Testis (tissue), 2 donors: ENCODE results near the gene PPFIBP1.

ENCODE experiments used
- POLR2A ChIP-seq: fragments of 450-650 bp; IDR thresholded peaks from one replicate; pipeline ENCODE4 v1.6.1; 2017; ENCODE audit warnings: antibody characterized with exemption, mild to moderate bottlenecking, moderate library complexity
- TF ChIP-seq, protein P1 (sequence below), 3 experiments: fragments of 450-650 bp in 2 of 3; fragments of 200-600 bp in 1 of 3; sonication (generic) in 1 of 3; IDR thresholded peaks; one replicate each; pipeline ENCODE4 v1.5.1; 2016 to 2019; ENCODE audit warnings: antibody characterized with exemption in 3 of 3, mild to moderate bottlenecking in 2 of 3, moderate library complexity in 1 of 3

DNA sequence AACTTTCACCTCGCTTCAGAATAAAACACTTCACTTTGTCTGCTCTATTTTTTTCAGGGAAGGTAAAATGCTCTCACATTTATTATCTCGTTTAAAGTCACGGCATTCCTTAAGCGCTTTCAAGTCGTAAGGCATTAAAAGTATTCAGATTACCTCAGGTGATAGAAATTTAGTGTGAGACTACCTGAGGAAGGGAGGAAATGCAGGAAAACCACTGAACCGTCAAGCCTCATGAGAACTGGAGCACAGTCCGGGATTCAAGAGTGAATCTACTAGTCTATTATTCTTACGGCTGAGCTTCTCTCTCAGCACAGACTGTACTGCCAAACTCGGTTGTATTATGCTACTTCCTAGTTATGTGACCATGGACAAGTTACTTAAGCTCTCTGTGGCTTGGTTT is 8.3 kb upstream of the PPFIBP1 start:
- TF ChIP-seq, protein P1, sequence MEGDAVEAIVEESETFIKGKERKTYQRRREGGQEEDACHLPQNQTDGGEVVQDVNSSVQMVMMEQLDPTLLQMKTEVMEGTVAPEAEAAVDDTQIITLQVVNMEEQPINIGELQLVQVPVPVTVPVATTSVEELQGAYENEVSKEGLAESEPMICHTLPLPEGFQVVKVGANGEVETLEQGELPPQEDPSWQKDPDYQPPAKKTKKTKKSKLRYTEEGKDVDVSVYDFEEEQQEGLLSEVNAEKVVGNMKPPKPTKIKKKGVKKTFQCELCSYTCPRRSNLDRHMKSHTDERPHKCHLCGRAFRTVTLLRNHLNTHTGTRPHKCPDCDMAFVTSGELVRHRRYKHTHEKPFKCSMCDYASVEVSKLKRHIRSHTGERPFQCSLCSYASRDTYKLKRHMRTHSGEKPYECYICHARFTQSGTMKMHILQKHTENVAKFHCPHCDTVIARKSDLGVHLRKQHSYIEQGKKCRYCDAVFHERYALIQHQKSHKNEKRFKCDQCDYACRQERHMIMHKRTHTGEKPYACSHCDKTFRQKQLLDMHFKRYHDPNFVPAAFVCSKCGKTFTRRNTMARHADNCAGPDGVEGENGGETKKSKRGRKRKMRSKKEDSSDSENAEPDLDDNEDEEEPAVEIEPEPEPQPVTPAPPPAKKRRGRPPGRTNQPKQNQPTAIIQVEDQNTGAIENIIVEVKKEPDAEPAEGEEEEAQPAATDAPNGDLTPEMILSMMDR (IDR thresholded peaks at IDR 0.05) = no peak
- no peak for TF ChIP-seq POLR2A
